ENCODE data around the gene ARHGAP30.
"Not testable (repeated sequence)": the region's sequence is repeated elsewhere in the genome, so short reads cannot be mapped to it uniquely, and the experiment has no call there.

Gene ARHGAP30

DNA sequence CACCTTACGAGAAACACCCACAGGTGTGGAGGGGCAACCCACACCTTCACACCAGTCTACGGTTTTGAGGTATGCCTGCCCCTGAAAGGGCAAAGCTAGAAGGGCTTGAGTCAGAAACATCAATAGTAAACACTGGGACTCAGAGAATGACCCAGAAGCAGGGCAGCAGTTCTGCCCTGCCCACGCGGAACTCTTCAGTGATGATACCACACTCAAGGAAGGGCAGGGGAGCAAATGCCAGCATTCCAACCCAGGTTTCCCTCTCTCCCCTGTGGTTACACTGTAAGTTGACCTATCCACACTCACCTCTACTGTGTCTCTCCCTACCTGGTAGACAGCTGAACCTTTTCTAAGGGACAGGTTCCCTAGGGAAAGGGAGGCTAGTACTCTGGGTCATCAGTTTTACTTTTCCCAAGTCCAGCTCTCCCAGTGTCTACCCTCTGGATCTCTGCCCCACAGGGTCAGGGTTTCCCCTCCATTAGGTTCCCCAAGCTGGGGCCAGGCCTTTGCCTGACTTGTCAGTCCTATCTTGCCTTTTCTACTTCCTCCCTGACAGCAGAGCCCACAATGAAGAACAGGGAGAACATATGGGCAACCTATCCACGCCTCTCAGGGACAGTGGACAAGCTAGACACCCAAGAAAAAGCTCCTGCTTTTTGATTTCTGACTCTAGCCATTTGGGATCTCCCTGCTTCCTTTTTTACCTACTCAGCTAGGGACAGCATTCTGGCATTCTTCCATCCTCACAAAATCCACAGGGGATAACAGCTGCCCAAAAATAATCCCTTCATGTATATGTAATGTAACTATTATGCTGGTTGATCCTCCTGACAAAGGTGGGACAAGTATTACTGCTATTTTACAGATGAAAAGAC lies 51.7 kb downstream of the ARHGAP30 start:
- no peak for DNase-seq

DNA sequence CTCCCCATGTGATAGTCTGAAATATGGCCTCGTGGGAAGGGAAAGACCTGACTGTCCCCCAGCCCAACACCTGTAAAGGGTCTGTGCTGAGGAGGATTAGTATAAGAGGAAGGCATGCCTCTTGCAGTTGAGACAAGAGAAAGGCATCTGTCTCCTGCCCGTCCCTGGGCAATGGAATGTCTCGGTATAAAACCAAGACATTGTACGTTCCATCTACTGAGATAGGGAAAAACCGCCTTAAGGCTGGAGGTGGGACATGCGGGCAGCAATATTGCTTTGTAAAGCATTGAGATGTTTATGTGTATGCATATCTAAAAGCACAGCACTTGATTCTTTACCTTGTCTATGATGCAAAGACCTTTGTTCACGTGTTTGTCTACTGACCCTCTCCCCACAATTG lies 52.5 kb downstream of the ARHGAP30 start:
- DNase-seq = not testable (repeated sequence)

- DNase-seq = not testable (repeated sequence)
Observed at GRCh38 chr1:161016683-161017082, 53.0 kb downstream of the ARHGAP30 start.

DNA sequence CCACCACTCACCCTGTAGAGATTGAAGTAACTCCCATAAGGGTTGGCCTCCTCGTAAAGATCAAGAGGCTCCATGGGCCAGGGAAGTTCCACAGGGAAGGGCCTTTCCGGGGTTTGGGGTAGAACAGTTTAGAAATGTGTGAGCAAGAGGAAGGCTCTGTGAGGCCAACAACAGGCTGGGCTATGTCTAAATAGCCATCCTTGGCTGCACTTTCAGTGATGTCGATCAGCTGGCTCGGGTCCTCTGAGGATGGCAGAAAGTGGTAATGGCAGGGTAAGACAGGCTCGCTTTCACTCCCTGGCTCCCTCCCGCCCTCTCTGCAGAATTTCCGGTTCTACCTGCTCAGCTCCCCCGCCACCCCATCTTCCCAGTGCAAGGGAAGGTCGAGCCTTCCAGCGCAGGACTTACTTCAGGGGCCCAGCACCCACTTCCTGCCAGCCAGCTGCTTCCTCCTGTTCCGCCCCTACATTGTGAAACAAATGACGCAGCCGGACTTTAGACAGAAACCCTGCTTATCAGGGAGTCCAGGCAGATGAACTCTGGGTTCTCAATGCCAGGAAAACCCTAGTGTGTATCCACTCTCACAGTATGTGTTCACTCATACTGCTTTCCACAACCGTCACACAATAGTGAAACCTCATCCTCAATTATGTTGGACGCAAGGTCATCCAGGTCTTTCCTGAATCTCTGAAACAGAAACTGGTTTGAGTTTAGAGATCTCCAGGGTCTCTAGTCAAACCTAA lies 56.0 kb downstream of the ARHGAP30 start:
- DNase-seq = peak in 28 of 51 donors; percentile 5 to 50 (median 17)

DNA sequence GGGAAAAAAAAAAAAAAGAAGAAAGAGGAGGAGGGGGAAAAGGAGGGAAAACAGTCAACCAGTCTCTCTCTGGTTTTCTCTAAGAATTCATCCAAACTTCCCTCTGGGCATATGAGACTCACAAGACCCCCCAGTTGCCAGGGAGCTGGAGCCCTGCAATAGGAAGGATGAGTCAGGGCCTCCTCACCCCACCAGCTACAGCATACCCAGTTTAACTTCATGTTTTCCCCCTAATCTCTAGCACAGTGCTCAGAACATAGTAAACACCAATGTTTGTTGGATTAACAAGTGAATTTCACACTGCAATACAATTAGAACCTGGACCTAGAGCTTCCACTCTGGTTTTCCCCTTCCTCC lies 56.6 kb downstream of the ARHGAP30 start:
- DNase-seq = no peak

- no peak for DNase-seq
Observed at GRCh38 chr1:161012420-161012819, 57.3 kb downstream of the ARHGAP30 start.

DNA sequence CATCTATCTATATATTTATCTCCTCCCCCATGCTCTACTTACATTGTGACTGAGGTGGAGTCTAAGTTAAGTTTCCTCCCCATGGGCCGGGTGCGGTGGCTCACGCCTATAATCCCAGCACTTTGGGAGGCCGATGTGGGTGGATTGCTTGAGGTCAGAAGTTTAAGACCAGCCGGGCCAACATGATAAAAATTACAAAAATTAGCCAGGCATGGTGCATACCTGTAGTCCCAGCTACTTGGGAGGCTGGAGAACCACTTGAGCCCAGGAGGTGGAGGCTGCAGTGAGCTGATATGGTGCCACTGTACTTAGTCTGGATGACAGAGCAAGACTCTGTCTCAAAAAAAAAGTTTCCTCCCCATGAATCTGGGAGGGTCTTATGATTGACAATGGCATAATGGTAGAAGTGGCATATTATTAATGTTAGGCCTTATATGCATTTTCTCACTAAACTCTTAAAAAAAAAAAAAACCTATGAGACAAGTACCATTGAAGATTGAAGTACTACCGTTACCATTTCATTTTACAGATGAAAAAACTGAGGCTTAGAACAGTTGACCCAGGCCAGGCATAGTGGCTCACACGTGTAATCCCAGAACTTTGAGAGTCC lies 60.0 kb downstream of the ARHGAP30 start:
- DNase-seq = no peak

DNA sequence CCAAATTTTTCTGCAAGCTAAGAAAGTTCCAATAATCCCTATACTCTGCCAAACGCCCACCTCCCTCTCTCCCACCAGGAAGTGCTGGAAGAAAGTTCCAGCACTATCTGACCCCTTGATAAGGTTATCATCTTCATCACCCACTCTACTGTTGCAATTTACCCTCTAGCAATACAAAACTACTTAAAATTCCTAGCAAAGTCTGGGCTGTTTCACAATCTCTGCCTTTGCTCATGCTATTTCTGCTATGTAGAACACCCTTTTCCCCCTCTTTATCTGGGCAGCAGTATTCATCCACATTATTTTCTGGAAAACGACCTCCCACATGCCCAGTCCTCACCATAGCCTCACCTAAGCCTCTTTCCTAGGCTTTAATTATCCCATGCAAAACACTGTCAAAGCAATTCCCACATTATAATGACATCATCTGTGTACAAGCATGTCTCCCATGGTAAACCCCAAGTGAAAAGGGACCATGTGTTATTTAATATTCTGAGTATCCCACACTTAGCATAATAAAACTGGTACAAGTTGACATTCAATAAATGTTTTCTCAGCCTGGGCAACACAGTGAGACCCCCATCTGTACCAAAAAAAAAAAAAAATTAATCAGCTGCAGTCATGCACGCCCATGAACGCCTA lies 60.7 kb downstream of the ARHGAP30 start:
- no peak for DNase-seq

- no peak for DNase-seq
Observed at GRCh38 chr1:161007369-161007768, 62.3 kb downstream of the ARHGAP30 start.

DNA sequence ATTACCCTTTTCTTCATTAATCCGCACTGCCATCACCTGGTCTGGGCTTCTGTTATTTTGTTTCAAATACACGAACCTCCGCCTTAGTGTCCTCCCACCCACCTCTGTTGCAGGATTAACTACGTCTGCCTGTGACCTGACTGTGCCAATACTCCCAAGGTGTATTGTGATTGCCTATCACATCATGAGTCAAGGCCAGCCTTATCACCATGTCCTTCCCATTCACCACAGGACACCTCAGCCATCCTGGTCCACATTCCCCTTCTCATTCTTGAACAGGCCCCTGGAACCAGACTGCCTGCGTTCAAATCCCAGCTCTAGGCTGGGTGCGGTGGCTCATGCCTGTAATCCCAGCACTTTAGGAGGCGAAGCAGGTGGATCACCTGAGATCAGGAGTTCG lies 63.1 kb downstream of the ARHGAP30 start:
- no peak for DNase-seq

DNA sequence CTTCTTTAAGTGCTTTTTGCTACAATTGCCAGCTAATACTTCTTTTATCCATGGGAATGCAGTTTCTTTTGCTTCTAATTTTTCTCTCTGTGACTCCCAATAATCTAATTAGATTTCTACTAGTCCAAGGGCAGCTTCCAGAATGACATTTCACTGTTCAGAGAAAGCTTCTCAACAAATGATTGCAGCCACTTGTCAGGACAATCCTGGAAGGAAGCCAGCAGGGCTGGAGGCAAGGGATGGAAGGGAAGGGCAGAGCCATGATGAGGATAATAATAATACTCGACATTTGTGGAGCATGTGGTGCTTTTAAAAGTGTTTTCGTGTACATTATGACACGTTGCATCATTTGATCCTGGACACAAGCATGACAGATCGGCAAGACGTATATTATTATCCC lies 68.2 kb downstream of the ARHGAP30 start:
- no peak for DNase-seq

- DNase-seq = no peak
Observed at GRCh38 chr1:161000736-161001480, 68.8 kb downstream of the ARHGAP30 start.

- no peak for DNase-seq
Observed at GRCh38 chr1:160999376-160999775, 70.3 kb downstream of the ARHGAP30 start.

DNA sequence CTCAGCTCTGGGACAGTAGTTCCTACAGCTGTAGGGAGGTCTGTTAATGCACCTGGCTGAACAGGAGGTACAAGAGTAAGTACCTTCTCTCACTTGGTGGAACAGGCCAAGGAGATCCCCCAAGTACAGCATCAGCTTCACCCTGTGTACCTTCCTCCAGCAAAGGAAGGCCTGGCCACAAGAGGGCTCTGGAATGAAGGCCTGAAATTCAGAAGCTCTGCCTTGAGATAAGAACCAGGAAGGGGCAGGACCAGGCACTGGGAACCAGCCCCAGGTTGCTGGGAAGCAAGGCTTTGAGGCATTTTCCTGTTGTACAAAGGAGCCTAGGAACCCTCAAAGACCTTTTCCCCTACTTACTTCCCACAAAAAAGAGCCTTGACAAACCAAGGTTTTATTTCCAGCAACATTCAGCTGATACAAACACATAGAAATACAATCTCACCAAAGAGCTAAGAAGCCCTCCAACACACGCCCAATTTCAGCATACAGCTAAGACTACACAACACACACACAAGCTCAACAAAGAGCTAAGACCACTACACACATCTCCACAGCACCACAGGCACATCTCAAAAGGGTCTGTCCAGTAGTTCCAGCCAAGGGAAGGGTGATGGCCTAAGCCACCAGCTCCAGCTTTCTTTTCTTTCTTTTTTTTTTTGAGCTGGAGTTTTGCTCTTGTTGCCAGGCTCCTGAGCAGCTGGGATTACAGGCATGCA lies 72.2 kb downstream of the ARHGAP30 start:
- peak in 25 of 51 donors; percentile 3 to 43 (median 18) for DNase-seq
